GM18873 (cell line): ENCODE measurements around the gene ACCSL.

Experiments used
- ATAC-seq: cut with Tn5 transposase; IDR thresholded peaks from one replicate; pipeline ENCODE4 v1.9.1; 2021; ENCODE audit warnings: mild to moderate bottlenecking, moderate library complexity, moderate number of reproducible peaks; ENCODE audit not compliant: unreplicated experiment, low FRiP score

Gene ACCSL

GRCh38 chr11:44047931-44048431 is at the start of gene ACCSL:
Gene ACCSL, plus strand, starts transcription at chr11:44047981. Its CDS starts 56 bp downstream, at chr11:44048037.
- no peak for ATAC-seq

GRCh38 chr11:43998308-43998707 is 49.5 kb upstream of the ACCSL start:
- ATAC-seq = no peak

GRCh38 chr11:44000731-44001130 is 47.0 kb upstream of the ACCSL start:
- no peak for ATAC-seq

GRCh38 chr11:44002191-44003093 is 45.3 kb upstream of the ACCSL start:
- no peak for ATAC-seq

- ATAC-seq = no peak
Measured at GRCh38 chr11:44003736-44004451, 43.9 kb upstream of the ACCSL start.

- no peak for ATAC-seq
Measured at GRCh38 chr11:44004452-44005062, 43.2 kb upstream of the ACCSL start.

- ATAC-seq = no peak
Measured at GRCh38 chr11:44005063-44005701, 42.6 kb upstream of the ACCSL start.

GRCh38 chr11:44005956-44006355 is 41.8 kb upstream of the ACCSL start:
- ATAC-seq = no peak

- ATAC-seq = no peak
Measured at GRCh38 chr11:44006917-44007361, 40.8 kb upstream of the ACCSL start.

GRCh38 chr11:44007481-44008087 is 40.2 kb upstream of the ACCSL start:
- no peak for ATAC-seq

GRCh38 chr11:44008088-44008501 is 39.7 kb upstream of the ACCSL start:
- no peak for ATAC-seq

- no peak for ATAC-seq
Measured at GRCh38 chr11:44008698-44009097, 39.1 kb upstream of the ACCSL start.

GRCh38 chr11:44010789-44011251 is 37.0 kb upstream of the ACCSL start:
- ATAC-seq = no peak

GRCh38 chr11:44011797-44012196 is 36.0 kb upstream of the ACCSL start:
- ATAC-seq = no peak

- ATAC-seq = no peak
Measured at GRCh38 chr11:44014968-44015623, 32.7 kb upstream of the ACCSL start.

- ATAC-seq = no peak
Measured at GRCh38 chr11:44015624-44016007, 32.2 kb upstream of the ACCSL start.

GRCh38 chr11:44016131-44016530 is 31.6 kb upstream of the ACCSL start:
- no peak for ATAC-seq

GRCh38 chr11:44016546-44017442 is 31.0 kb upstream of the ACCSL start:
- ATAC-seq = no peak
